OCI-LY7 (cell line): ENCODE data around the gene NCAM2. TPM values are rescaled to one million over a fixed set of nuclear protein-coding genes. Genes with fewer than 3 reads are reported as not detected.

ENCODE experiments used
- BruUV-seq: library from RNA; stranded (reverse); fragments of 400-500 nt; replicated peaks from 2 replicates; lab custom pipeline; 2021; lab: Mats Ljungman, UMichigan
- CTCF ChIA-PET: fragments of 300-600 bp; sonication (Branson Sonifier 250); formaldehyde crosslinking; loops from one replicate; lab custom pipeline; 2022; ENCODE audit warnings: antibody characterized with exemption; ENCODE audit not compliant: unreplicated experiment; lab: Charles Lee
- POLR2A ChIA-PET: fragments of 300-600 bp; sonication (Branson Sonifier 250); formaldehyde crosslinking; loops from one replicate; lab custom pipeline; 2022; ENCODE audit warnings: antibody characterized with exemption; lab: Charles Lee
- DNase-seq: peaks from one replicate; pipeline ENCODE4 v3.0.0-alpha.2; 2015; ENCODE audit warnings: low spot score
- H2AFZ ChIP-seq: fragments of 200-600 bp; sonication (generic), shearing (Covaris generic); 2 replicates; pipeline ENCODE4 v1.6.1; 2014; ENCODE audit warnings: mild to moderate bottlenecking, antibody characterized with exemption, low read length, moderate library complexity
- H3K27ac ChIP-seq: fragments of 200-600 bp; sonication (generic); 2 replicates; pipeline ENCODE4 v1.5.1; 2014; ENCODE audit warnings: mixed run types, low read depth, mild to moderate bottlenecking, moderate library complexity, low read length, inconsistent platforms; ENCODE audit not compliant: poor library complexity, severe bottlenecking
- H3K36me3 ChIP-seq: fragments of 200-600 bp; sonication (generic); 2 replicates; pipeline ENCODE4 v1.6.1; 2014; ENCODE audit warnings: mild to moderate bottlenecking, antibody characterized with exemption, low read length, moderate library complexity, mixed read lengths; ENCODE audit not compliant: insufficient read depth
- H3K4me1 ChIP-seq: fragments of 200-600 bp; sonication (generic); 2 replicates; pipeline ENCODE4 v1.5.1; 2014; ENCODE audit warnings: mild to moderate bottlenecking, low read length; ENCODE audit not compliant: insufficient read depth, poor library complexity, severe bottlenecking
- H3K4me2 ChIP-seq: fragments of 200-600 bp; sonication (generic); 2 replicates; pipeline ENCODE4 v1.6.1; 2014; ENCODE audit warnings: mild to moderate bottlenecking, low read length
- H3K4me3 ChIP-seq: fragments of 200-600 bp; sonication (generic); 2 replicates; pipeline ENCODE4 v1.5.1; 2014; ENCODE audit warnings: mild to moderate bottlenecking, low read depth, low read length; ENCODE audit not compliant: poor library complexity, severe bottlenecking
- H3K79me2 ChIP-seq: fragments of 200-600 bp; sonication (generic); 2 replicates; pipeline ENCODE4 v1.6.1; 2016; ENCODE audit warnings: low read depth, mild to moderate bottlenecking, low read length, moderate library complexity, mixed read lengths; ENCODE audit not compliant: insufficient read depth
- H3K9me2 ChIP-seq: fragments of 200-600 bp; sonication (generic); 2 replicates; pipeline ENCODE4 v1.6.1; 2016; ENCODE audit warnings: mild to moderate bottlenecking, low read length, mixed read lengths; ENCODE audit not compliant: insufficient read depth
- H3K9me3 ChIP-seq: fragments of 200-600 bp; sonication (generic); 2 replicates; pipeline ENCODE4 v1.6.1; 2014; ENCODE audit warnings: mild to moderate bottlenecking, mixed run types, low read length, mixed read lengths
- H4K20me1 ChIP-seq: fragments of 200-600 bp; sonication (generic); 2 replicates; pipeline ENCODE4 v1.6.1; 2014; ENCODE audit warnings: mild to moderate bottlenecking, antibody characterized with exemption, low read length, moderate library complexity, mixed read lengths; ENCODE audit not compliant: insufficient read depth
- CTCF ChIP-seq: fragments of 200-600 bp; sonication (generic); conservative IDR thresholded peaks from 2 replicates; pipeline ENCODE4 v1.5.1; 2014; ENCODE audit warnings: mild to moderate bottlenecking, antibody characterized with exemption, low read length, moderate library complexity, mixed read lengths
- EZH2phosphoT487 ChIP-seq: fragments of 200-600 bp; sonication (generic); IDR thresholded peaks from 2 replicates; pipeline ENCODE4 v1.6.1; 2018; ENCODE audit warnings: low read depth, borderline replicate concordance, mild to moderate bottlenecking, mixed run types, antibody characterized with exemption, low read length, moderate library complexity, mixed read lengths
- intact Hi-C: fragments of 100-400 bp; cut with micrococcal nuclease; formaldehyde crosslinking; loops from one replicate; pipeline ENCODE4 v1.10.0; 2022; ENCODE audit not compliant: unreplicated experiment
- total RNA-seq, 2 experiments: library from RNA; depleted of rRNA in 1 of 2; stranded (reverse); fragments of >200 nt in 1 of 2; shearing (Covaris generic) in 1 of 2; gene quantifications; 2 replicates each; pipeline ENCODE4 v1.2.3, GENCODE V29; 2014 to 2022

NCAM2 gene
- total RNA-seq, 2 experiments from 2014 or later = not detected

- no peak for TF ChIP-seq CTCF
- TF ChIP-seq EZH2phosphoT487 = no peak
- Histone ChIP-seq H3K79me2 (no peaks in the 10 kb centered on the region), H3K9me3 (0 out of 2 replicates have a peak, but pooled peaks cover 6% of the 10 kb centered on the region), H4K20me1 (no peaks in the 10 kb centered on the region), H3K4me3 (no peak overlapping the region), H3K4me2 (no peak overlapping the region), H2AFZ (no peak overlapping the region), H3K9me2 (no peaks in the 10 kb centered on the region), H3K36me3 (no peaks in the 10 kb centered on the region), H3K27ac (no peak overlapping the region), H3K4me1 (no peaks in the 10 kb centered on the region)
- DNase-seq = no peak
- intact Hi-C loops = no loop called here
- ChIA-PET POLR2A (interaction anchor here (0.6 to 1.1 kb wide), 2 partner anchors 1020 to 1827 kb away, joined by 3 to 5 read pairs; no protein-coding TSS in a partner anchor), CTCF (no interaction called here)
- BruUV-seq = no TSS peak
Observed at GRCh38 chr21:21018821-21019220, 20.6 kb downstream of the NCAM2 start.

GRCh38 chr21:21019681-21020080, 21.5 kb downstream of the NCAM2 start:
- Histone ChIP-seq H3K79me2 (no peaks in the 10 kb centered on the region), H3K27ac (no peak overlapping the region), H3K9me3 (0 out of 2 replicates have a peak, but pooled peaks cover 6% of the 10 kb centered on the region), H3K36me3 (no peaks in the 10 kb centered on the region), H4K20me1 (no peaks in the 10 kb centered on the region), H2AFZ (no peak overlapping the region), H3K4me1 (no peaks in the 10 kb centered on the region), H3K4me2 (no peak overlapping the region), H3K4me3 (no peak overlapping the region), H3K9me2 (no peaks in the 10 kb centered on the region)
- no peak for TF ChIP-seq CTCF
- TF ChIP-seq EZH2phosphoT487 = no peak
- ChIA-PET POLR2A (interaction anchor here (0.6 kb wide), 1 partner anchor 48 kb away, joined by 3 read pairs; no protein-coding TSS in a partner anchor), CTCF (no interaction called here)
- DNase-seq = no peak
- intact Hi-C loops = no loop called here
- BruUV-seq = no TSS peak

GRCh38 chr21:21025742-21026141, 27.5 kb downstream of the NCAM2 start:
- no peak for DNase-seq
- intact Hi-C loops = no loop called here
- Histone ChIP-seq H3K36me3 (no peaks in the 10 kb centered on the region), H2AFZ (no peak overlapping the region), H3K4me2 (no peak overlapping the region), H3K9me3 (peaks cover 10% of the 10 kb centered on the region), H4K20me1 (no peaks in the 10 kb centered on the region), H3K4me3 (no peak overlapping the region), H3K27ac (no peak overlapping the region), H3K79me2 (no peaks in the 10 kb centered on the region), H3K9me2 (no peaks in the 10 kb centered on the region), H3K4me1 (no peaks in the 10 kb centered on the region)
- no TSS peak for BruUV-seq
- TF ChIP-seq EZH2phosphoT487 (no peak), CTCF (no peak)
- CTCF ChIA-PET = no interaction called here
- POLR2A ChIA-PET = interaction anchor here (0.7 kb wide), 1 partner anchor 1924 kb away, joined by 3 read pairs; no protein-coding TSS in a partner anchor
